HG03196 (cell line): ENCODE results near the gene GLT1D1.

Source experiments
- ATAC-seq: cut with Tn5 transposase; IDR thresholded peaks from one replicate; pipeline ENCODE4 v1.9.1; 2021; ENCODE audit not compliant: unreplicated experiment

The GLT1D1 gene

DNA sequence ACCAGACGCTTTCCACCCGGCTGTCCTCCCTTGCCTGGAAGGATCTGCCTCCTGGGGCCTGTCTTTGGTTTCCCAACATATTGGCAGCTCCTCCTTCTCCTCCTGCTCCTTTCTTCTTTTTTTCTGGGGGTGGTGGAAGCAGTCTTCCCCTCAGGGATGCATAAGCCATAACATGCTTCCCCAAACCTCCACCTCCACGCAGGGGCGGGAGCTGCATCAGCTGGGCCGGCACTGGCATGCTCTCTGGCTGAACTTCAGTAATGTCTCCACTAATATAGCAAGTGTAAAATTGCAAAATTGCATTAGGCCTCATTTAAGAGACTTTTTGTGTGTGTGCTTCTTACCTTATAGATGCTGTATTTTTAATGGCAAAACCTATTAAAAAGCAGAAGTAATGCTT is 58.6 kb downstream of the GLT1D1 start:
- no peak for ATAC-seq

DNA sequence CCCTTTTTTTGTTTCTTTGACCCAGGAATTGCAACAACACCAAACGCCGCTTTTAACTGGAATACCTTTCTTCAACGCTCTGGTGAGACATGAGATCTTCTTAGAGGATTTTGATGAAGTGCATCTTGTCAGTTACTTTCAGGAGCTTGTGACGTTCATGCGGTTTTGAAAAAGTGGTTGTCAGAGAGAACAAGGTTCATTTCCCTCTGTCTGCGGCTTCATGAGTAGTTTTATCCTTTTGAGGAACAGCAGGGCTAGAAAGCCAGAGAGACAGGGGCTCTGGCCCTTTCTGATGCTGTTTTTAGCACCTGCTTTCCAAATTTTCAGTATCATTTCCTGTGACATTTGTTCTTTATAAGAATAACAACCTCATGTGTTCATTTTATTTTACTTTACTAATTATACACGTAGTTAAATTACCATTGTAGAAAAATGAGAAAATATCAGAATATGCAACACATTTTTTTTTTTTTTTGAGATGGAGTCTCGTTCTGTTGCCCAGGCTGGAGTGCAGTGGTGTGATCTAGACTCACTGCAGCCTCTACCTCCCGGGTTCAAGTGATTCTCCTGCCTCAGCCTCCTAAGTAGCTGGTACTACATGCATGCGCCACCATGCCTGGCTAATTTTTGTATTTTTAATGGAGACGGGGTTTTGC is 61.8 kb downstream of the GLT1D1 start:
- ATAC-seq = peak; percentile 92

DNA sequence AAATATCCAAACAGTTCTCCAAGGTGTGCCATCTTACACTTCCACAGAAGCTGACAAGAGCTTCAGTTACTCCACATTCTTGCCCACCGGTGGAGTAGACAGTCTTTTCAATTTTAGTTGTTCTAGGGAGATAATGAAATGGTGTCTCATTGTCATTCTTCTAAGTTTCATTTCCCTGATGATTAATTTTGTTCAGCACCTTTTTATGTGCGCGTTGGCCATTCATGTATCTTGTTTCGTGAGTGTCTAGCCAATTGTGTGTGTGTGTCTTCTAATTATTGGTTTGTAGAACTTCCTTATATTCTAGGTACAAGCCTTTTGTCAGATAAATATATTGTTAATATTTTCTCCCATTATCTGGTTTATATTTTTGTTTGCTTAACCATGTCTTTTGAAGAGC is 63.1 kb downstream of the GLT1D1 start:
- ATAC-seq = no peak

DNA sequence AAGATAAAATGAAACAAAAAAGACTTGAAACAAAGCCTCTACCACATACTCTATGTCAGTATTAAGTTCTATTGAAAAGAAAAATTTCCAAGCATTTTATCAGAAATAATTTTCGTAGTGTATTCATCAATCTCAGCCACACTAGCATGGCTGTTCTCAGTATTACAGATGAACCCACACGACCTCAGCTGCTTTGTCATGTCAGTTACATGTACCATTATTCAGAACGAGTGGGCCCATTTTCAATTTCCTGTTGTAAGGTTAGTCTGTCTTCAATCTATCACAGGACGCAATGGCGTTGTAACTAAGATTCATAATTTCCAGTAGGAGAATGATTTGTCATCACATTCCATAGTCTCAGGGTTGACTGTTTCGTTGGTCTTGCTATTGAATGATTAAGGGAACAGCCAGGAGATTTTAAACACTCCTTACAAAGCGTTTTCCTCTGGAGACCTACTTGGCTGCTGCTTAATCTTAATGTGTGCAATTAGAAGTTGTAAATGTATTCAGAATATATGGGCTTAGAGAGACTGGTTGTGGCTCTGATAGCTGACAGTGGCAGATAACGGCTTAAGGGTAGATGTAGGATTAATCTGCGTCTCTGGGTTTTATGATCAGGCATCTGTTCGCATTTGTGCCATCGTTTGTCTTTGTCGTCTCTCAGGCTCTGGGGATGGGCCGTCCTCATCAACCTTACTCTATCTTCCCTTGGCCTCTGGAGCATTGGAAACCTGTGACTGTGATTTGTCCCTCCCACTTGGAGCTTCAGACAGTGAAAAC is 65.4 kb downstream of the GLT1D1 start:
- ATAC-seq = no peak

DNA sequence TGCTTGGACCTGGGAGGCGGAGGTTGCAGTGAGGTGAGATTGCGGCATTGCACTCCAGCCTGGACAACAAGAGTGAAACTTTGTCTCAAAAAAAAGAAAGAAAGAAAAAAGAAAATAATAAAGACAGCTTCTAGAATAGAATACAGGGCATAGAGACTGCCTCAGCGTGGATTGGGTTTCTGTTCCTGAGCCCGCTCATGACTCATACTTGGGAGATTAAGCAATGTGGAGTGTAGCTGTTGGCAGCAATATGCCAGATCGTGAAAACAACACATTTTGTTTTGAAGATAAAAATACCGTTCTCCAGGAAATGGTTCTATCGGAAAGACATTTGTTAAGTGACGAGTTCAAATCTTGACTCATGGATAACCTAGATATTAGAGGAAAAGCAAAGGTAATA is 67.2 kb downstream of the GLT1D1 start:
- no peak for ATAC-seq

DNA sequence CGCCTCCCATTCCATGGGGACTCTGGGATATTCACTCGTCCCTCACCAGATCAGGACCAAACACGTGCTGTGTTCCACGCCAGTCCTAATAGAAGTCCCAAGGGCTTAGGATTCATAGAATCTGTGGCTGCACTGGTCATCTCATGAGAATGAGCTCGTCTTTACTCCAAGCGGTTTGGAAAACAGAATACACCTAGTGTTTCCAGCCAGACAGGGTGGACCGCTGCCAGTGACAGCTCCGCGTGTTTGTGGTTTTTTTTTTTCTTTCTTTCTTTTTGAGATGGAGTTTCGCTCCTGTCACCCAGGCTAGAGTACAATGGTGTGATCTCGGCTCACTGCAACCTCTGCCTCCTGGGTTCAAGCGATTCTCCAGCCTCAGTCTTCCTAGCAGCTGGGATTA is 75.1 kb downstream of the GLT1D1 start:
- no peak for ATAC-seq

DNA sequence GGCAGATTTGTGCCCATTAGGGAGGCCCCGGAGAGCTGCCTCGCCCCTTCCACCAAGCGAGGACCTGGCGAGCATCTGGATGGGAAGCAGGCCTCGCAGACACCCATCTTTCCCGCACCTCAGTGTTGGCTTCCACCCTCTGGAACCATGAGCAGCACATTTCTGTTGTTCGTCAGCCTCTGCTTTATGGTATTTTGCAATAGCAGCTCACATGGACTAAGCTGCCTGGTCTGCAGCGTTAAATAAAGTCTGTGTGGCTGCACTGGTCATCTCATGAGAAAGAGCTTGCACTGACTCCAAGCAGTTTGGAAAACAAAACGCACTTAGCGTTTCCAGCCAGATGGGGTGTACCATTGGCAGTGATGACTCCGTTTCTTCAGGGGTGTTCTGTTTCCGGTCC is 75.8 kb downstream of the GLT1D1 start:
- no peak for ATAC-seq

DNA sequence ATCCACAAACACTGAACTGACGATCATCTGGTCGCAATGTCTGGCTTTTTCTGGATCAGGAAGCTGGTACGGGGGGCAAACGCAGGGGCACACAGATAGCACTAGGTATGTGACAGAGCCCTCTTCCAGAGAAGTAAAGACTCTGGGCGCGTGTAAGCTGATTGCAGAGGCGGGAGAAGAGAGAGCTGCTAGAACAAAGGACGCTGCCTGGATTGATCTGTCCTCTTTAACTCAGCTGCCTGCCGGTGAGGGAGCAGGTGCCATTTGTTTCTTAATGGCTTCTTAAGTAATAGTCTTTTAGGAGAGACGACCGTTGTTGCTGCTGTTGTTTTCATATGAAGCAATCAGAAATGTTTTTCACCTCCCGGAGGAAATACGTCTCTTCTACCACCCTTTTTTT is 77.3 kb downstream of the GLT1D1 start:
- no peak for ATAC-seq

DNA sequence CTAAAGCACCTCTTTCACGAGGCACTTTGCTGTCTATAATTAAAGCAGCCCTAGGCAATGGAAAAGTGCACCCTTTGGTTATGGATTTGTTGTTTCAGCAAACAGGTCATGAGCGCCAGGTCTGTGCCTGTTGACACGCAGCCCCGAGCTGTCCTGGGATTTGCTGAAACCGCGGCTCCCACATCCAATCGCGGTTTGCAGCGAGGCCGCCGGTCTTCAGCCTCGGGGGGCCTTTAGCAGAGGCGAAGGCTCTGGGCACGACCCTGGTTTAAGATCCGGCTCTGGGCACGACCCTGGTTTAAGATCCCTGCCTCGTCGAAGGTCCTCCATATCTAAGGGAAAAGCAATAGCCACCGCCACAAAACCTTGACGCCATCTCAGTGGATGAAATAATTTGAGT is 79.2 kb downstream of the GLT1D1 start:
- ATAC-seq = no peak

DNA sequence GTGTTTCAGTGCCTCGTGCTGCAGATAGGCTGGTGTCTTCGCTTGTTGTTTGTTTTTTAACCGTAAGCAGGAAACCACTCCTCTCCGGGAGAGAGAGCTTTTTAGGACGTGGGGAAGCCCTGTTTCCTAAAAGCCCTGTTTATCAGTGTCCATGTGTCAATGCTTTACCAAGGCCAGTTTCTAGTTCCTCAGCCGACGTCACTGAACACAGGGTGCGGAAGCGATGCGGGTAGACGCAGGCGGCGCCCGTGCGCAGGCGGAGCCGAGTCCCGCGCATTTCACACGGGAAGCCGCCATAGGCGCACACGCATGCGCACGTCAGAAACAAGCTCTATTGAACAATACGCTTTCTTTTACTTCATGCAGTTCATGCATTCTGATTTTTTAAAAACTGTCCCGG is 79.8 kb downstream of the GLT1D1 start:
- ATAC-seq = no peak

DNA sequence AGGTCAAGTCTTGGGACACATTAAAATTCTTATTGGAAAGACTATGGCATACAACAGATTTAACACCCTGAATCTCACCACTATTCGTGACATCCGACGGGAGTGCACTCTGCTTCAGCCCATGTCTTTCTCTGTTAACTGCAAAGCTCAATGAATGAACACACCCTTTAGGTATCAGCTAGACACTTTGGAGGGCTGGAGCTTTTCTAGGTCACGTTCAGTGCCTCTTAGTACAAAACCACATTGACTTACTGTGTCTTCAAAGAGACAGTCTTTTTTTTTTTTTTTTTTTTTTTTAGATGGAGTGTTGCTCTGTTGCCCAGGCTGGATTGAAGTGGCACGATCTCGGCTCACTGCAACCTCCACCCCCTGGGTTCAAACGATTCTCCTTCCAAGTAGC is 80.6 kb downstream of the GLT1D1 start:
- no peak for ATAC-seq

DNA sequence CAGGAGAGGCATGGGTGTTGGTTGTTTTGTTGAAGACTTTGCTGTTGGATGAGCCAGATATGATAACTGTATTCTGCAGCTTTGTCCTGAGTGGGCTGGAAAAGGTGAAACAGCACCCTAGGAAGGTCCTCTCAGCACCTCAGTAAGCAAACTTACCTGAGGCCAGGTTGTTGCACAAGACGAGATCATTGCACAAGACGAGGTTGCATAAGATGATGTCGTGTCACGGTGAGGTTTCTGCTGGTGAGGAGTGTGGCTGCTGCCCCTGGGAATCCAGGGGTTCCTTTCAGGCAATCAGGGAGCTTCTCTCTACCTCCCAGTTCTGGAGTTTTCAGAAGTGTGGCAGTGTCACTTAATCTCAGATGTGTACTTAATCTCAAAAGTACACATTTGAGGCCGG is 85.6 kb downstream of the GLT1D1 start:
- ATAC-seq = no peak

DNA sequence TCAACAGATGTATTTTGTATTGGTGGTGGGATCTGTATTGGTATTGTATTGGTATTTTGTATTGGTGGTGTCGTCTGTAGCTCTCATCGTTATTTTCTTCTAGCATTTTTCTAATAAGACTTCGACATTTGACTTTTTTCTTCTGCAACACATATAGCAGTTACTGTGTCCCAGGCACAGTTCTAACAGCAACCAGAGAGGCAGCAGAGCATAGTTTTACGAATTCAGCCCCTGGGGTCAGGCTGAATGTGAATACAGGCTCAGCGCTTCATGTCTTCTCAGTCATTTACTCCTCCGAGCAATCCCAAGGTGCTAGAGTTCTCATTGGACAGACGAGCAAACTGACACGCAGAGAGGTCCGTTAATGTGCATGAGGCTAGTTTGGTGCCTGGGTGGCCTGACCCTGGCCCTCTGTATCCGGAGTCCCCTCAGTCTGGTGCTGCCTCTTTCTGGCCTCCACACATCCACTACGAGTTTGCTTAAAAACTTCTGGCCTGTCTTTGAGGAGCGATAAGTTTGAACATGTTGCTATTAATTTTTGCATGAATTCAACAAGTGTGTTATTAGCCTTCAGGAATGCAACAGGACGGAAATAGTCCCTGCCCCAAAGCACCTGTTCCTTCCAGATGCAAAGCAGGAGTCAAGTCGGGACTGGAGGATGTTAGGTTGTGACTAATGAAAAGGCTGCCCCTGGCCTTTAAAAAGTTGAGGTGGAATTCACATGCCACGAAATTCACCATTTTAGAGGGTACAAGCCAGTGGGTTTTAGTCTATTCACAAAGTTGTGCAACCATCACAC is 87.0 kb downstream of the GLT1D1 start:
- ATAC-seq = no peak

DNA sequence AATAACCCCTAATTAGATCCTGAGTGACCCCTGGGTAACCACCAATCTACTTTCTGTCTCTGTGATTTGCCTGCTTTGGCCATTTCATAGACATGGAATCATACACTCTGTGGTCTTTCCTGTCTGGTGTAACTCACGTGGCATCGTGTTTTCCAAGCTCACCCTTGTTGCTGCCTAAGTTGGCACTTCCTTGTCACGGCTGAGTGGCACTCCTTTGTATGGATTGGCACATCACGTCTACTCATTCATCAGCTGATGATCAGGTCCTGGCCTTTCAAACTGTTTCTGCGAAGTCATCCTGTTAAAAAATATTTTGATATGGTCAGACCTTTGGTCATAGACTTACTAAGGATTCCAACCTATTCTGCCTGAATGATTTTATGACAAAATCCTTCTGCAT is 87.7 kb downstream of the GLT1D1 start:
- ATAC-seq = no peak

DNA sequence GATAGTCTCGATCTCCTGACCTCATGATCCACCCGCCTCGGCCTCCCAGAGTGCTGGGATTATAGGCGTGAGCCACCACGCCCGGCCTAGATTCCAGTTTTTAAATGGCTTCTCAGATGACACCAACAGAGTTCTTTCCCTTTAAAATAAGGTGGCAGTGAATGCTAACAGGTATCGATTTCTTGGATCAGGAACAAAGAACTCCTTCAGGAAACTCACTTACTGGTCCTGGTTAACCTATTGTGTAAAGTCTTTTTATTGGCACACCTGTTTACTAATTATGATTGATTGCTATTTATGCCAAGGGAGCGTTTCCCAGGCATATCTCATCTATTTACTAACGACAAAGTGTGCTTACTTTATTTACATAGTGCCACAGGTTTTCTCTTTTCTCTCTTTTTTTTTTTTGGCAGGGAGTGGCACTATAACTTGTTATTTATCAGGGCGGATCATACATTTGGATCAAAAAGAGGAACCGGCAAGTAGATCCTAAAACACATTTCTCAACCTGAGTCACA is 89.7 kb downstream of the GLT1D1 start:
- ATAC-seq = no peak

DNA sequence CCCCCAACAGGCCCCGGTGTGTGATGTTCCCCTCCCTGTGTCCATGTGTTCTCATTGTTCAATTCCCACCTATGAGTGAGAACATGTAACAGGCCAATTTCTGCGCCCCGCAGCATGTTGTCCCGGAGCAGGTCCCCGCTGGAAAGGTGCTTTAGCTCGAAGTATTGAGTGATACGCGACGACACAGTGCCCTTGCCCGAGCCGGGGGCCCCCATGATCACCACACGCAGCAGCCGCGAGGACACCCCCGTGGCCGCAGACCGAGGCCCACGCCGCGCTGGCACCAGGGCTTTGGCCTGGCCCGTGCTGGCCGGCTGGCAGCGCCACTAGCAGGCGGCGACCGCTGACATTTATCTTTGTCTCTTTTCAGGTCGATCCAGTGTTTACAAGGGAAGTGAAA is 91.7 kb downstream of the GLT1D1 start:
- ATAC-seq = no peak

DNA sequence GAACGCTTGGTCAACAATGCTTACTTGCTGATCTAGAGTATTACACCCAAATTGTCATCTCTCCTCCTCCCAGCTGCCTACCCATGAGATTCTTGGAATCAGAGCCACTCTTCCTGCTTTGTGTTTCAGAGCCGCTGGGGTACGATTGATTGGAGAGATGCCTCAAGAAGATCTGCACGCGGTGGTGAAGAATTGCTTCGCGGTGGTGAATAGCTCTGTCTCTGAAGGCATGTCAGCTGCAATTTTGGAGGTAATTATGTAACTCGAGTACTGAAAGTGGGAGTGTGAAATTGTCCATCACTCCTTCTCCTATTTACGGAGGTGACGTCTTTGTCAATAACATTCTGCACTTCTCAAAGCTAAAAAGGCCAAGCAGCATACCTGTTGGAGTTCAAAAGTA is 93.9 kb downstream of the GLT1D1 start:
- ATAC-seq = no peak

DNA sequence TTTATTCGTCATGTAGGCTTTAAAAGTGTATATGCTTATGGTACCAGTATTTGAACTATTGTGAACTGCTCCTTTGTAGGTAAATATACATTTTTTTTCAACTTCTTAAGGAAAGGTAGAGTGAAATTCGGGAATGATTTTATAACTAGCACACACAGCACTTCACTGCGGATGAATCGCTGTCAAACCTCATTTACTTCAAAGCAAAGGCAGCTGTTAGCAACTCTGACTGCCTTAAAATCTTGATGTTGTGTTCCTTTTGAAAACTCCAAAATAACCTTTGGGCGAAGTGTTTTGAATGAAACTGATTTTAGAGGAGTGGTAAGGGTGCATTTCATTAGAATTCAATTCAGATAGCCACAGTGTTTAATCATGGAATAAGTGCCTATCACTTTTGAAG is 95.8 kb downstream of the GLT1D1 start:
- ATAC-seq = no peak

DNA sequence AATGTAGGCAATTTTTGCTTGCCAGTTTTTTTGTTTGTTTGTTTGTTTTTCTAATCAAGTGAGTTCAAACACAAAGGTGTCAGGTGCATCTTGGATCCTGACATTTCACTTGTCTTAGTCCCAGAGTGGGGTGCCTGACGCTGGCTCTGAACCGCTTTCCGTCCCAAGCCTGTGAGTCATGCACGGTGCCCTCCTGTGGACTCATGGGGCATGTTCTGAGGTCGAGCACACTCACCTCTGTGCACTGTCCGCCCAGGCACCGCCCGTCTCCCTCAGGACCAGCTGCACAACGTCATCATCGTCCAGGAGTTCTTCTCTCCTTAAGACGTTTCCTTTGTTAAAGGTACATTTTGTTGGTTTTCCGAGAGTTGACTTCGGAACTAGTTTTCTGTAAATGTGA is 98.2 kb downstream of the GLT1D1 start:
- no peak for ATAC-seq

DNA sequence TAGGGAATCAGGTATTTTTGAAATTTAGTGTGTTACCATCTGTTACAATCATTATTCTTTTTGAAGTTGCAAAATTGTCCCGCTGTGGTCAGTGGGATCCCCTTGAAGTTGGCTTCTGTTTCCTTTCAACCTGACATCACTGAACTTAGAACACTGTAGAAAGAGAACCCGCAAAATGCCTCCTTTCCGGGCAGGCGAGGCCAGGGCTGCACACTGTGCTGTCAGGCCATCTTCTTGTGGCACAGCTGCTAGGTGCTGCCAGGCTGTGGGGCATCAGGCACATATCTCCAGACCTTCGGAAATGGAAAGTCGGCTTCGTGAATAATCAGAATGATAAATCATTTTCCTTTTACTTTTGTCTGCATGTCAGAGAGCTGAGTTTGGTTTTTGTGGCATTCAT is 103.5 kb downstream of the GLT1D1 start:
- no peak for ATAC-seq

DNA sequence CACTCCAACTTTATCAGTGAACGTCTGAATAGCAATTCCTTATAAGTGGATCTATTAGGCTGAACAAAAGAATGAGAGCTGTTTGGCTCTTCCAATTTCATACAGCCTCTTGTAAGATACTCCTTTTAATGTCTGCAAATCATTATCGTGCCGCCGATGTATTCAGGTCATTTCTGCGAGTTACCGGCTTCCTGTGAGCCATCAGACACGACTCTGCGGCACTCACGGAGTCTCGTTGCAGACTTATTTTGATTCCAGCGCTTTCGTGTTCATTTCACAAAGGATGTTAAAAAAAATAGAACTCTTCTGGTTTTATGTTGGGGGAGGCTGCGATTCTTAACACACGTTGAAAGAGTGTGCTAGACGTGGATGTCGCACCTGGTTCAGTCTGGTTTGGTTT is 106.6 kb downstream of the GLT1D1 start:
- ATAC-seq = no peak
